Measurements from ENCODE around the gene PRCP.

PRCP gene

GRCh38 chr11:82775736-82776346 is 124.4 kb downstream of the PRCP start:
- peak; percentile 49 for DNase-seq

GRCh38 chr11:82775218-82775617 is 125.0 kb downstream of the PRCP start:
- DNase-seq = no peak

Measured in fibroblast of skin of right biceps (primary cell).